ENCODE data around the gene GPR176.

The GPR176 gene

DNA sequence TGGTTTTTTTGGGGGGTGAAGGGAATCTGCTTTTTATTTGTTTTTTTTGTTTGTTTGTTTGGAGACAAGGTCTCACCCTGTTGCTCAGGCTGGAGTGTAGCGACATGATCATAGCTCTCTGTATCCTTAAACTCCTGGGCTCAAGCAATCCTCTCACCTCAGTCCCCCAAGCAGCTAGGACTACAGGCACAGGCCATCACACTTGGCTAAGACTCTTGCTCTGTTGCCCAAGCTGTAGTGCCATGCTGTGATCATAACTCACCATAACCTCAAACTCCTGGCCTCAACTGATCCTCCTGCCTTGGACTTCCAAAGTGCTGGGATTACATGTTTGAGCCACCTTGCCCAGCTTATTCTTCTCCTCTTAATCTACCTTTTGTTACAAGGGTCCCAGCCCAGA is 31.8 kb downstream of the GPR176 start:
- no peak for DNase-seq

DNA sequence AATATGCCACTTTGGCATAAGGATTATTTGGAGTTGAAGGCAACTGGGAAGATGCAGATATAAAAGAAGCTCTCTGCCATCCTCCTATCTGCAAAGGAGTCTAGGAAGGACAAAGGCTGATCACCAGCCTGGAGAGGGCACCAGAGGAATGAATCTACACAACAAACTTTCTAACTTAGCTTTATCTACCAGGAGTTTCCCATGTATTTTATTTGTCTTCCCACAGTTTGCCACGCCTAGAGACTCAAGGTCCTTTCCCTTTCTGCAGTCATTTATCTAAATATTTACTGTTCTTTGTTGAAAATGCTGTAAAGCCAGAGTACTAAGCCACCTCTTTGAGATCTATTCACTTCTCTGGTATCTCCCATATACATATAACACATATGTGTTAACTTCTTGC is 32.2 kb downstream of the GPR176 start:
- peak; percentile 21 for DNase-seq

DNA sequence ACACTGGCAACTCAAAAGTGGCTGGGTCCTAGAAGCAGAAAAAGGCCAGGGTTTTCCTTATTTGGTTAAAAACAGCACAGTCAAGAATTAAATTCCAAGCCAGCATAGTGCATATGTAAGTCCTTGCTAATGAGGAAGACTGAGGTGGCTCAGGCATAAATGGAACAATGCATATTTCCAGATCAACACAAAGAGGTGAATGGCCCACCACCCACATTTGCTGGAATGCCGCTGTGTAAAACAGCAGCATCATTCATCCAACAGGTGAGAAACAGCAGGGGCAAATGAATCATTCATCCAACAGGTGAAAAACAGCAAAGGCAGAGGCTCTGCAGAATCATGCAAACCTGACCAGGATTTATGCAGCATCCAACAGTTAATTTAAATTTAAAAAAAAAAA is 32.9 kb downstream of the GPR176 start:
- DNase-seq: no peak

DNA sequence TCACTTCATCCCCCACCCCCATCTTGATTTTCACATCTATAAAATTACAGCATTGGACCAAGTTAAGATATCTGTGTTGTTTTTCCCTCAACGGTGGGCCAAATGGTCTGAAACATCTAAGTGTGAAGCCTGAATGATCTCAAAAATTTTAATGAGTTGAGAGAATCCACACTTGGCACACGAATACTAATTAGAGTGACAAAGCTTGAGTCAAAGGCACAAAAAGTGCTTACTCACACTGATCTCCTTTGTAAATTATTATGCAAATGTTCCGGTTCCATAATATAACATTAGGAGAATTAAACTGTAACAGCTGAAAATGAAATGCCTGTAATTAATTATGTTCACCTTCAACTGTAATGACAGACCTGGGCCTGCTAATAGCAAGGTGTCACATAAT is 33.6 kb downstream of the GPR176 start:
- DNase-seq: no peak

DNA sequence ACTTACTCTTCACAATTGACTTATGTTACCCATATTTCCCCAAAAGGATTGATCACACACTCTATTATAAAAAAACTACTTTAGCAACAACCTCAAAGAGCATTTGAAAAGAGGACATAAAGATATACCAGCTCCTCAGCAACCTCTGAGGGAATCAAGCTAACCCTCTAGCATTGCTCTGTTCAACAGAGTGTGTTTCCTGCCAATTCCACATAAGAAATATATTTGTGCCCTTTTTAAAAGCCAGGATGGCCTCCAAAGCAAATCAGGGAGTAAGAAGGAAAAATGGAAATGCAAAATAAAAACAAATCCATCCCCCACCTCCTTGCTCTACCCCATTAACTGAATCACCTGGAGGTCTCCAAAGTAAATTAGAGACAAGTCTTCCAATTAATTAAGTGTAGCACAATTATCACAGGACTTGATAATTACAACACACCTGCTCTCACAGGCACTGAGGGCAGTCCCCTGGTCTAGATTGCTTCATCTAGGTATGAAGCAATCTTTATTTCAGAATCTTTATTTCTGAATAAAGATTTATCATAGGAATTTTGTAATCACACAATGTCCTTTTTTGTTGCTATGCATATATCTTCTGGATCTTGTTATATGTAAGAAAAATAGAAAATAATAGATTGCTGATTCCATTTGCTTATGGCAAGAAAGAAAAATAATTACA is 34.8 kb downstream of the GPR176 start:
- DNase-seq: no peak

- no peak for DNase-seq
Measured at GRCh38 chr15:39884351-39884750, 35.7 kb downstream of the GPR176 start.

DNA sequence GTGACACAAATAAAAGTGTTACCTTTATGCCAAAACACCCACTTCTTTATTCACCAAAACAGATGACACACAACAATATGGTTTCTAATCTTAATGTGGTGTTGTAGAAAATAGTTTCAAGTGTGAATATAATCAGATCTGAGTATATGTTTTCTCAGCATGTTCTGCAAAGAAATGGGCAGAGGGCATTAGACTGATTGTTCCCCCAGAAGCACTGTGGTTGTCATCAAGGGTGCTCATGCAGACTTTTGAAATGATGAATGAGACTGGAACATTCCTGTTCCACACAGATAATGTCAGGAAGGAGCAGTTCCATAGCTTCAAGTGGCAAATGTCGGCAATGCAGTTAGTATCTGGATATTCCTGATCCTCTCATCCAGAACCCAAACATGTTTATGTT is 37.5 kb downstream of the GPR176 start:
- DNase-seq: no peak

DNA sequence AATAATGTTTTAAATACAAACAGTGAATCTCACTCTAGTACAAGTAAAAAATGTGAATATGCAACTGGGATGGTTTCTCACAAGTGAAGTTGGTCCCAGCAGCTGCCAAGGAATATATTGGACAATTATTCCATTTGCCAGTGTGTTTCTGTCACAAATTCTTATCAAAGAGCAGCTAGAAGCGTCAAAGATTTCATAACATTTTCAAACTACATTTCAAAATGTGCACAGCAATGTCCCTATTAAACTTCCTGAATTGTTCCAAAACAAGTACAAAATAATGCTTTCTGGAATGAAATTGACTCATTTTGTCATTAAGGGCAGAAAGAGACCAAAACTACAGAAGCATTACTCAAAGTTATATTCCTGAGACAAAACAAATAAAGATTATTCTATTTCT is 38.3 kb downstream of the GPR176 start:
- no peak for DNase-seq

DNA sequence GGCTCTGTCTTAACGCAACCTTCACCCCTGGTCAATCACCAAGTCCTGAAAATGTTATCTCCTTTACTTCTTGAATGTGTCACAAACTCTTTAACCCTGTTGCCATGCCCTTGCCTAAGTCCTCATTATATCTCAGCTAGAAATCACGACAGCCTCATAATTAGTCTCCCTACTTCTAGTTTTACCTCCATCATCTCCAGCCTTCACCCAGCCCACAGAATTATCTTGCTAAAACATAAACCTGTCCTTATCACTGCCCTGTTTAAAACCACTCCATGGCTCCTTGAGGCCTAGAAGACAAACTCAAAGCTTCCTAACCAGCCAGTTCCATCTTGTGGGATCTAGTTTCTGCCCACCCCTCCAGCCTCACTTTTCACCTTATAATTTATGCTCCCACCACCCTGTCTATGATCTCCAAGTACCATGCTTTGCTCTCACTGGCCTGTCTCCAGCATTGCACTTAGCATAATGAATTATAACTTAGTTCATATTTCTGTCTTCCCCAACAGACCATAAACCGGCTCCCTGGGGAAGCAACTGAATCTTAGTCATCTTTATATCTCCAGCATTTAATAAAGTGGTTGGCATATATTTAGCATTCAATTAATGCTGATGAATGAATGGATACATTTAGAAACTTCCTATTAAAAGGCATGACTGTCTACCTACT is 39.2 kb downstream of the GPR176 start:
- no peak for DNase-seq

DNA sequence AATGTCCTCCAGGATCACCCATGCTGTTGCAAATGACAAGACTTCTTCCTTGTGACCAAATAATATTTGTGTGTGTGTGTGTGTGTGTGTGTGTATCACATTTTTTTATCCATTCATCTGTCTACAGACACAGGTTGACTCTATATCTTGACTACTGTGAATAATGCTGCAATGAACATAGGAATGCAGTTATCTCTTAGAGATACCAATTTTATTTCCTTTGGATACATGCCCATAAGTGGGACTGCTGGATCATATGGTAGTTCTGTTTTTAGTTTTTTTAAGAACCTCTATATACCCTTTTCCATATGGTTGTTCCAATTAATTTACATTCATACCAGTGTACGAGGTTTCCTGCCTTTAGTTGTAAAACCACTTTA is 41.7 kb downstream of the GPR176 start:
- DNase-seq: no peak

DNA sequence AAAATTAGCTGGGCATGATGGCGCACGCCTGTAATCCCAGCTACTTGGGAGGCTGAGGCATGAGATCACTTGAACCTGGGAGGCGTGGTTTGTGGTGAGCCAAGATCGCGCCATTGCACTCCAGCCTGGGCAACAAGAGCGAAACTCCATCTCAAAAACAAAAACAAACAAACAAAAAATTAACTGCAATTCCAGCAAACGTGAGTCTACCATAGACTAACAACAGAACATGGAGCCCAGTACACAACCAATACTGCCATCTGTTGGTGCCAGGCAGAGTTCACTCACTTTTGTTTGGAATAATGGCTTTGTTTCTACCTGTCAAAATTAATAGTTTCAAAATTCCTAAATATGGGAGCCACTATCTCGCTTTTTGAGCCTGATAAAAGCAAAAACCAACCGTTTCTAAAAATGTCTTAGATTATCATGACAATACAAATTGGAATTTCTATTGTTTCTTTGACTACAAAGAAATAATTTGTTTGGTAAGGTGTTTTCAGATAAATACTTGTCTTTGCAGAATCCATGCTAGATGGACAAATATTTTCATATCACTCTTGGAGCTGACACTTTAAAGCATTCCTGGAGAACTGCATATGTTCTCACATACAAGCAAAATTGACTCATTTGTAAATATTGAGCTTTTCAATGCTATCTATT is 45.0 kb downstream of the GPR176 start:
- peak; percentile 68 for DNase-seq

- DNase-seq: no peak
Measured at GRCh38 chr15:39873978-39874377, 46.1 kb downstream of the GPR176 start.

DNA sequence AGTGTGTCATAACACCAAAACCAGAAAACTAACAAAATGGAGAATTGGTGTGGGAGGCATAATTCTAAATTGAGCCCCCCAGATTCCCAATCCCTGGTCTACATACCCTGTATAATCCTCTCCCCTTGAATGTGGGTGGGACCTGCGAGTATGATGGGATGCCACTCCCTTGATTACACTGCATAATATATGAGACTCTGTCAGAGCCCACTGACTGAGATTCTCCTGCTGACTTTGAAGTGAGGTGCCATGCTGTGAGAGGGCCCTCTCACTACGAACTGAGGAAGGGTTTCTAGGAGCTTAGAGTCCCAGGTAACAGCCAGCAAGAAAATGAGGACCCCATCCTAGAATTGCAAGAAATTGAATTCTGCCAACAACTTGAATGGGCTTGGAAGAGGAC is 49.5 kb downstream of the GPR176 start:
- DNase-seq: no peak

DNA sequence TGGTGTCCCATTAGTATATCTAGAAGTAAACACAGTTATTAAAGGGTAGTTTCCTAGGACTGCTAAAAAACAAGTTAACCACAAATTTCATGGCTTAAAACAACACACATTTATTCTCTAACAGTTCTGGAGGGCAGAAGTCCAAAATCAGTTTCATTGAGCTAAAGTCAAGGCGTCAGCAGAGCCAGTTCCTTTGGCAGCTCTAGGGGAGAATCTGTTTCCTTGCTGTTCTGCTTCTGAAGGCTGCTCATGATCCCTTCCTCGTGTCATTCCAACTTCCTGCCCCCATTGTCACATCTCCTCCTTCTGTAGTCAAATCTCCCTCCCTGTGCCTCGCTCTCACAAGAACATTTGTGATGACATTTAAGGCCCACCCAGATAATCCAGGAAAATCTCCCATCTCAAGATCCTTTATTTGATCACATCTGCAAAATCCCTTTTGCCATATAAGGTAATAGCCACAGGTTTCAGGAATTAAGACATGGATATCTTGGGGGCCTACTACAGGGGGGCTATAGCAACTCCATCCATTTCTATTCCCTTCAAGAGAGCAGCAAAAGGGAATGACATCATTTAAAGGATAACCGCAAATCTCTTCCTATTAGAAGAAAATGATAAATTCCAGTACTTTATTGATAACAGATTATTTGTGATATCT is 50.1 kb downstream of the GPR176 start:
- peak; percentile 8 for DNase-seq

DNA sequence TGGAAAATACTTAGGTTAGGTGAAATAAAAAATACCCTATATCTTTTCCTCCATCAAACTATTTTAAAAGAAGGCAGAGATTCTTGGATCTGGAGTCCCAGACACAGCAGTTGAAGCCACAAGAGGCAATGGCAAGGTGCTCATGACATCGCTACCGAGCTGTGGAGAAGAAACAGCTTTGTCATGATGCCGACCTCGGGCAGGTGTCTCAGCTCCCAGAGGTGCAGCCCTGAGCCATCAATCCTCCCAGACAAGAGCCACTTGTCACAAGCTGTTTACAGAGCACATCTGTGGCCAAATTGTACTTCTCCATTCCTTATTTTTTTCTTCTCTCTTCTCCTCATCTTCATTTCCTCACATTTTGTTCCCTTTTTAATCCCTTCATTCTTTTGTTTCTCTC is 50.8 kb downstream of the GPR176 start:
- DNase-seq: peak; percentile 91

- DNase-seq: no peak
Measured at GRCh38 chr15:39868396-39868795, 51.7 kb downstream of the GPR176 start.

GRCh38 chr15:39864116-39864515 is 56.0 kb downstream of the GPR176 start:
- no peak for DNase-seq

- no peak for DNase-seq
Measured at GRCh38 chr15:39860871-39861270, 59.2 kb downstream of the GPR176 start.

GRCh38 chr15:39860200-39860599 is 59.9 kb downstream of the GPR176 start:
- no peak for DNase-seq

GRCh38 chr15:39859636-39860035 is 60.4 kb downstream of the GPR176 start:
- no peak for DNase-seq

DNA sequence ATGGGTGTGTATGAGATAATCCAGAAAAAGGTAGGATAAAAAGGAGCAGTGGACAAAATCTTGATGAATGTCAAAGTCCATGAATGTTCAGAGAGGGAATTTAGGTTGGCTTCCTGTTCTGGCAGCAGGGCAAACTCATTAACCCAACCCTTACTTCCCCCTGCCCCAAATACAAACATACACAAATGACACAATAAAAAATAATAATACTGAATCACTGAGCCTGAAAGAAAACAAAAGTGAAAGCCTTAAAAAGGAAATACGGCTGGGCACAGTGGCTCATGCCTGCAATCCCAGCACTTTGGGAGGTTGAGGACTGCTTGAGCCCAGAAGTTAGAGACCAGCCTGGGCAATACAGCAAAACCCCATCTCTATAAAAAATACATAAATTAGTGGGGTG is 62.9 kb downstream of the GPR176 start:
- DNase-seq: no peak

- DNase-seq: no peak
Measured at GRCh38 chr15:39856357-39856756, 63.7 kb downstream of the GPR176 start.

DNA sequence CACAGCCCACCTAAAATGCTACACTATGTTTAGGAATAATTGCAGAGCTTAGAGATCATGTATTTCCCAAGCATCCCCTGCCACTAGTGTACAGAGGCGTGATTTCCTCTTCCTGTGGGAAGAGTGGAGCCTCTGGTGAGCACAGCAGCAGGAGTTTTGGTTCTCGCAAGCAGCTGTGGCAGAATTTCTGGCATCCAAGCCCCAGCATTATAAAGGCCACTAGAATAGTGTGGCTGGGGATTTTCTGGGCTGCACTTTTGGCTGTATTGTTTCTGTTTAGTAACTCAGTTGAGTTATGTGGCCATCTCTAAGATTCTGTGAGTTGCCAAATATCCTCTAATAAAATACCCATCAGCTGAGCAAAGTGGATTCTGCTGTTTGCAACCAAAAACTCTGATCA is 64.7 kb downstream of the GPR176 start:
- DNase-seq: no peak

- no peak for DNase-seq
Measured at GRCh38 chr15:39854161-39854560, 65.9 kb downstream of the GPR176 start.
